EL (cell line): Measurements from ENCODE around the gene PARD6A.

Experiments
- DNase-seq: peaks from one replicate; pipeline ENCODE4 v3.0.0-alpha.2; 2016

Gene PARD6A

GRCh38 chr16:67654403-67654911, 6.3 kb upstream of the PARD6A start:
- DNase-seq: no peak

- DNase-seq: no peak
Observed at GRCh38 chr16:67655363-67655762, 5.4 kb upstream of the PARD6A start.

GRCh38 chr16:67656344-67657016, 4.3 kb upstream of the PARD6A start:
- DNase-seq: no peak

- DNase-seq: no peak
Observed at GRCh38 chr16:67657017-67657608, 3.6 kb upstream of the PARD6A start.

GRCh38 chr16:67657751-67658518, 2.8 kb upstream of the PARD6A start:
- no peak for DNase-seq

- DNase-seq: no peak
Observed at GRCh38 chr16:67658849-67659674, 1.7 kb upstream of the PARD6A start.

GRCh38 chr16:67659675-67660563, 841 bp upstream of the PARD6A start, which contains the start of gene ACD:
TSS of gene ACD (minus strand) at chr16:67660260. CDS start at chr16:67660220, 40 bp downstream.
- peak; percentile 91 for DNase-seq

GRCh38 chr16:67661101-67661761, 471 bp downstream of the PARD6A start:
- peak; percentile 41 for DNase-seq

GRCh38 chr16:67661886-67662652, 1.3 kb downstream of the PARD6A start:
- no peak for DNase-seq

GRCh38 chr16:67662653-67663010, 1.9 kb downstream of the PARD6A start:
- DNase-seq: no peak

GRCh38 chr16:67663151-67663876, 2.6 kb downstream of the PARD6A start:
- peak; percentile 31 for DNase-seq

- DNase-seq: no peak
Observed at GRCh38 chr16:67663877-67664222, 3.1 kb downstream of the PARD6A start.

GRCh38 chr16:67664258-67664657, 3.5 kb downstream of the PARD6A start:
- DNase-seq: no peak

GRCh38 chr16:67664871-67665270, 4.1 kb downstream of the PARD6A start:
- no peak for DNase-seq

- DNase-seq: no peak
Observed at GRCh38 chr16:67665598-67665997, 4.8 kb downstream of the PARD6A start.

- DNase-seq: peak; percentile 52
Observed at GRCh38 chr16:67666032-67666551, 5.3 kb downstream of the PARD6A start.

GRCh38 chr16:67666559-67667452, 6.0 kb downstream of the PARD6A start, which contains the start of the genes C16orf86 and ENKD1:
TSS of gene C16orf86 (plus strand) at chr16:67666814. CDS start at chr16:67666971, 157 bp downstream.
TSS of gene ENKD1 (minus strand) at chr16:67666750. CDS start at chr16:67666442, 308 bp downstream.
- DNase-seq: peak; percentile 80

GRCh38 chr16:67667453-67667816, 6.7 kb downstream of the PARD6A start:
- no peak for DNase-seq
